NCI-H1436 treated with DMSO at 0.1 percent for 48 hours (cell line): ENCODE results near the gene NTRK3.
"Not testable (repeated sequence)": the region's sequence is repeated elsewhere in the genome, so short reads cannot be mapped to it uniquely, and the experiment has no call there.

Experiments
- DNase-seq: peaks from one replicate; lab custom pipeline; 2025; lab: John Stamatoyannopoulos, UW

NTRK3 gene

GRCh38 chr15:88072598-88073390, 183.7 kb downstream of the NTRK3 start:
- DNase-seq: no peak

- not testable (repeated sequence) for DNase-seq
These were observed 184.4 kb downstream of the NTRK3 start for GRCh38 chr15:88072133-88072532.

GRCh38 chr15:88071141-88071540, 185.4 kb downstream of the NTRK3 start:
- DNase-seq: no peak

- DNase-seq: no peak
These were observed 187.0 kb downstream of the NTRK3 start for GRCh38 chr15:88069561-88069960.

- no peak for DNase-seq
These were observed 189.2 kb downstream of the NTRK3 start for GRCh38 chr15:88067331-88067685.

- DNase-seq: no peak
These were observed 189.8 kb downstream of the NTRK3 start for GRCh38 chr15:88066636-88067330.

- DNase-seq: no peak
These were observed 195.1 kb downstream of the NTRK3 start for GRCh38 chr15:88061452-88061851.

- DNase-seq: no peak
These were observed 196.2 kb downstream of the NTRK3 start for GRCh38 chr15:88060383-88060782.

- no peak for DNase-seq
These were observed 198.7 kb downstream of the NTRK3 start for GRCh38 chr15:88057836-88058235.

GRCh38 chr15:88049506-88049905, 207.0 kb downstream of the NTRK3 start:
- DNase-seq: no peak

GRCh38 chr15:88048755-88049154, 207.8 kb downstream of the NTRK3 start:
- no peak for DNase-seq

GRCh38 chr15:88048237-88048636, 208.3 kb downstream of the NTRK3 start:
- no peak for DNase-seq

GRCh38 chr15:88046576-88047129, 209.9 kb downstream of the NTRK3 start:
- DNase-seq: no peak

- no peak for DNase-seq
These were observed 213.1 kb downstream of the NTRK3 start for GRCh38 chr15:88043396-88043795.

GRCh38 chr15:88042047-88042446, 214.5 kb downstream of the NTRK3 start:
- DNase-seq: no peak

- no peak for DNase-seq
These were observed 216.0 kb downstream of the NTRK3 start for GRCh38 chr15:88040516-88040915.

- DNase-seq: no peak
These were observed 218.3 kb downstream of the NTRK3 start for GRCh38 chr15:88038261-88038660.

- no peak for DNase-seq
These were observed 220.2 kb downstream of the NTRK3 start for GRCh38 chr15:88036154-88036839.

- DNase-seq: no peak
These were observed 221.2 kb downstream of the NTRK3 start for GRCh38 chr15:88035381-88035780.

- not testable (repeated sequence) for DNase-seq
These were observed 223.1 kb downstream of the NTRK3 start for GRCh38 chr15:88033421-88033820.

GRCh38 chr15:88032787-88033186, 223.8 kb downstream of the NTRK3 start:
- no peak for DNase-seq

GRCh38 chr15:88031461-88031860, 225.1 kb downstream of the NTRK3 start:
- no peak for DNase-seq

GRCh38 chr15:88029696-88030095, 226.8 kb downstream of the NTRK3 start:
- no peak for DNase-seq
